IMR-90 (cell line): ENCODE results near the gene NACC2. TPM values are rescaled to one million over a fixed set of nuclear protein-coding genes. Genes with fewer than 3 reads are reported as not detected.
A peak's percentile ranks its signal among the peaks of the same experiment; 100 is the strongest.

ENCODE experiments used
- ATAC-seq: fragments of 200-7000 bp; cut with Tn5 transposase; 2 replicates; pipeline ENCODE4 v1.9.1; 2020; ENCODE audit warnings: low read depth, mild to moderate bottlenecking, moderate library complexity
- BruUV-seq: library from RNA; stranded (reverse); fragments of 400-500 nt; replicated peaks from 2 replicates; lab custom pipeline; 2021; lab: Mats Ljungman, UMichigan
- CTCF ChIA-PET: fragments of 300-600 bp; formaldehyde crosslinking; extraction: SDS; loops from one replicate; lab custom pipeline; 2021; ENCODE audit warnings: antibody characterized with exemption; lab: Yijun Ruan, JAX
- POLR2A ChIA-PET: fragments of 300-600 bp; sonication (Branson Sonifier 250); formaldehyde crosslinking; loops from one replicate; lab custom pipeline; 2022; ENCODE audit warnings: antibody characterized with exemption; ENCODE audit not compliant: unreplicated experiment; lab: Charles Lee
- DNase-seq: peaks from one replicate; pipeline ENCODE4 v3.0.0; 2013
- H2AFZ ChIP-seq: replicated peaks from 2 replicates; pipeline ENCODE3; 2013; ENCODE audit warnings: low read length, mild to moderate bottlenecking; ENCODE audit not compliant: poor library complexity
- H2AK5ac ChIP-seq: 2 replicates; pipeline ENCODE4 v1.6.1; 2013; ENCODE audit warnings: low read depth, low read length, inconsistent platforms
- H2AK9ac ChIP-seq: replicated peaks from 2 replicates; pipeline ENCODE3; 2013; ENCODE audit warnings: mild to moderate bottlenecking, low read depth, low read length, moderate library complexity; ENCODE audit not compliant: poor library complexity
- H2BK120ac ChIP-seq: 2 replicates; pipeline ENCODE4 v1.6.1; 2013; ENCODE audit warnings: low read depth, low read length, inconsistent platforms
- H2BK15ac ChIP-seq: 3 replicates; pipeline ENCODE4 v1.6.1; 2013; ENCODE audit warnings: low read depth, low read length, inconsistent platforms
- H2BK20ac ChIP-seq: 2 replicates; pipeline ENCODE4 v1.6.1; 2013; ENCODE audit warnings: low read depth, mild to moderate bottlenecking, inconsistent platforms, low read length, moderate library complexity
- H2BK5ac ChIP-seq: 2 replicates; pipeline ENCODE4 v1.6.1; 2013; ENCODE audit warnings: mild to moderate bottlenecking, low read depth, low read length, inconsistent platforms; ENCODE audit not compliant: poor library complexity, severe bottlenecking
- H3K14ac ChIP-seq: replicated peaks from 2 replicates; pipeline ENCODE4 v1.6.1; 2013; ENCODE audit warnings: low read depth, low read length, inconsistent platforms
- H3K18ac ChIP-seq: 2 replicates; pipeline ENCODE4 v1.6.1; 2013; ENCODE audit warnings: low read depth, low read length, control low read depth
- H3K23ac ChIP-seq: 2 replicates; pipeline ENCODE4 v1.6.1; 2013; ENCODE audit warnings: low read depth, low read length, inconsistent platforms
- H3K27ac ChIP-seq: 2 replicates; pipeline ENCODE4 v1.5.1; 2013; ENCODE audit warnings: mild to moderate bottlenecking, control low read depth, low read length; ENCODE audit not compliant: insufficient read depth
- H3K27me3 ChIP-seq: 2 replicates; pipeline ENCODE4 v1.6.1; 2013; ENCODE audit warnings: low read length; ENCODE audit not compliant: control insufficient read depth, insufficient read depth
- H3K36me3 ChIP-seq: 2 replicates; pipeline ENCODE4 v1.6.1; 2013; ENCODE audit warnings: low read length, mixed read lengths; ENCODE audit not compliant: control insufficient read depth, insufficient read depth
- H3K4ac ChIP-seq: 2 replicates; pipeline ENCODE4 v1.6.1; 2013; ENCODE audit warnings: low read depth, low read length, inconsistent platforms
- H3K4me1 ChIP-seq: 2 replicates; pipeline ENCODE4 v1.6.1; 2013; ENCODE audit warnings: low read length, mixed read lengths; ENCODE audit not compliant: control insufficient read depth, insufficient read depth
- H3K4me2 ChIP-seq: 2 replicates; pipeline ENCODE4 v1.6.1; 2013; ENCODE audit warnings: low read depth, mild to moderate bottlenecking, control low read depth, low read length, moderate library complexity
- H3K4me3 ChIP-seq: 2 replicates; pipeline ENCODE4 v1.5.1; 2013; ENCODE audit warnings: low read depth, mild to moderate bottlenecking, control low read depth, low read length, moderate library complexity; ENCODE audit not compliant: insufficient read depth
- H3K56ac ChIP-seq: 2 replicates; pipeline ENCODE4 v1.6.1; 2013; ENCODE audit warnings: low read length, inconsistent platforms; ENCODE audit not compliant: insufficient read depth; ENCODE audit errors: extremely low read depth
- H3K79me1 ChIP-seq, 2 experiments: 2 replicates each; pipeline ENCODE4 v1.6.1; 2013; ENCODE audit warnings: low read length in 2 of 2, inconsistent platforms in 1 of 2, low read depth in 1 of 2
- H3K9ac ChIP-seq: 2 replicates; pipeline ENCODE4 v1.6.1; 2013; ENCODE audit warnings: low read depth, low read length, control low read depth
- H3K9me1 ChIP-seq: 2 replicates; pipeline ENCODE4 v1.6.1; 2013; ENCODE audit warnings: low read length, inconsistent platforms; ENCODE audit not compliant: insufficient read depth
- H3K9me3 ChIP-seq: 2 replicates; pipeline ENCODE4 v1.6.1; 2013; ENCODE audit warnings: low read length; ENCODE audit not compliant: control insufficient read depth, insufficient read depth
- H4K20me1 ChIP-seq: 2 replicates; pipeline ENCODE4 v1.6.1; 2013; ENCODE audit warnings: low read length, inconsistent platforms; ENCODE audit not compliant: insufficient read depth
- H4K5ac ChIP-seq: 2 replicates; pipeline ENCODE4 v1.6.1; 2013; ENCODE audit warnings: mild to moderate bottlenecking, low read depth, low read length, control low read depth
- H4K8ac ChIP-seq, 2 experiments: 2 replicates each; pipeline ENCODE4 v1.6.1; 2013; ENCODE audit warnings: low read depth in 2 of 2, low read length in 2 of 2, control low read depth in 1 of 2, inconsistent platforms in 1 of 2
- H4K91ac ChIP-seq: 2 replicates; pipeline ENCODE4 v1.6.1; 2013; ENCODE audit warnings: low read depth, low read length, inconsistent platforms; ENCODE audit not compliant: insufficient read depth
- BHLHE40 ChIP-seq: fragments of 150-350 bp; IDR thresholded peaks from 2 replicates; pipeline ENCODE4 v1.6.1; 2016; ENCODE audit warnings: mild to moderate bottlenecking, low read depth, low read length
- CTCF ChIP-seq: conservative IDR thresholded peaks from 2 replicates; pipeline ENCODE4 v1.5.1; 2012; ENCODE audit warnings: mild to moderate bottlenecking, low read depth, low read length, improper control_type of control experiment
- MAZ ChIP-seq: IDR thresholded peaks from 2 replicates; pipeline ENCODE4 v1.6.1; 2012; ENCODE audit warnings: low read depth, mild to moderate bottlenecking, low read length, improper control_type of control experiment, moderate library complexity, borderline replicate concordance
- RAD21 ChIP-seq: IDR thresholded peaks from 2 replicates; pipeline ENCODE4 v1.6.1; 2012; ENCODE audit warnings: low read length, improper control_type of control experiment
- SMC3 ChIP-seq: fragments of 150-350 bp; IDR thresholded peaks from 2 replicates; pipeline ENCODE4 v1.6.1; 2016; ENCODE audit warnings: low read depth, mild to moderate bottlenecking, antibody characterized with exemption, low read length, moderate library complexity
- WGBS, 2 experiments: methylation state at CpG; one replicate each; pipeline versions ENCODE4 v1.1.5 to v1.1.7; 2013; ENCODE audit warnings: missing lambda C conversion rate in 2 of 2; ENCODE audit not compliant: insufficient read length in 1 of 2; ENCODE audit errors: extremely low coverage in 2 of 2; 5-methylcytosine and 5-hydroxymethylcytosine counted together
- dilution Hi-C: fragments of 300-500 bp; cut with HindIII; formaldehyde crosslinking; loops from one replicate; pipeline ENCODE4 v1.14.3; 2018; ENCODE audit warnings: low sequenced_read_pairs; ENCODE audit not compliant: unreplicated experiment
- in situ Hi-C: fragments of 300-500 bp; cut with MboI; formaldehyde crosslinking; loops from 3 replicates; pipeline ENCODE4 v1.14.3; 2019; ENCODE audit warnings: low sequenced_read_pairs, inconsistent platforms, mixed read lengths
- intact Hi-C: fragments of 100-400 bp; cut with micrococcal nuclease; formaldehyde crosslinking; loops from 2 replicates; pipeline ENCODE4 v1.10.0; 2022
- polyA plus RNA-seq, 3 experiments: library from polyadenylated mRNA; depleted of rRNA; stranded (reverse); fragments of >200 nt; gene quantifications; 2 replicates each; pipeline ENCODE4 v1.2.3, GENCODE V29; 2012; ENCODE audit warnings: low replicate concordance in 1 of 3
- total RNA-seq: library from RNA; depleted of rRNA; stranded (reverse); fragments of >200 nt; gene quantifications from 2 replicates; pipeline ENCODE4 v1.2.3, GENCODE V29; 2012

NACC2 gene
- total and polyA plus RNA-seq, 2 of the 4 experiments (the other 2 are of a cell fraction): 7.9 to 19.0 TPM

- BruUV-seq: no TSS peak
- Histone ChIP-seq H3K4me2 (peak overlapping the region; percentile 61), H3K18ac (no peak overlapping the region), H2BK120ac (no peak overlapping the region), H2BK15ac (no peak overlapping the region), H3K4me1 (no peaks in the 10 kb centered on the region), H3K23ac (no peak overlapping the region), H3K56ac (no peak overlapping the region), H2BK5ac (no peak overlapping the region), H4K91ac (no peak overlapping the region), H2AK5ac (no peak overlapping the region), H4K8ac (no peak overlapping the region), H3K9ac (no peak overlapping the region), H3K9me3 (no peaks in the 10 kb centered on the region), H3K79me1 (no peaks in the 10 kb centered on the region), H3K27me3 (peaks cover 85% of the 10 kb centered on the region), H2AFZ (peak overlapping the region; percentile 71), H3K4ac (no peak overlapping the region), H3K14ac (no peak overlapping the region), H2BK20ac (no peak overlapping the region), H3K27ac (no peak overlapping the region), H4K20me1 (no peaks in the 10 kb centered on the region; the same call in 1 of the 2 replicates), H3K36me3 (no peaks in the 10 kb centered on the region), H3K4me3 (peak overlapping the region; percentile 30), H3K9me1 (no peaks in the 10 kb centered on the region), H4K5ac (no peak overlapping the region), H2AK9ac (no peak overlapping the region)
- ChIA-PET CTCF (interaction anchor here (0.6 to 1.0 kb wide), 3 partner anchors 9 to 37 kb away, joined by 3 read pairs; no protein-coding TSS in a partner anchor), POLR2A (interaction anchor here (0.6 kb wide), 2 partner anchors 14 to 498 kb away, joined by 3 to 5 read pairs; no protein-coding TSS in a partner anchor)
- 9% methylated on average over 21 of the region's 69 CpGs; no CpG with 5 or more reads in 1 of the 2 experiments for WGBS, 2 experiments
- intact Hi-C loops (loop anchor here (1.0 kb wide), 1 partner anchor 150 kb away; no protein-coding TSS in a partner anchor), dilution Hi-C loops (no loop called here), in situ Hi-C loops (no loop called here)
- peak; percentile 41; the same call in 1 of the 2 replicates for TF ChIP-seq MAZ
- TF ChIP-seq RAD21: peak; percentile 54
- peak; percentile 57 for TF ChIP-seq CTCF
- no peak for TF ChIP-seq BHLHE40
- TF ChIP-seq SMC3: peak; percentile 35
- ATAC-seq (peak; percentile 86), DNase-seq (no peak)
Measured at GRCh38 chr9:136133191-136133958, 38.3 kb upstream of the NACC2 start.
